ENCODE measurements around the gene RAD23A. TPM values are rescaled to one million over a fixed set of nuclear protein-coding genes. Genes with fewer than 3 reads are reported as not detected.

RAD23A gene
- total RNA-seq, result 100 to 1,000 TPM in 3 of 6 donors, 10 to 100 TPM in 3; 69.1 to 115 (median 98.8) TPM

- Histone ChIP-seq H3K4me1 (peaks cover 34 to 60% (median 47%) of the 10 kb centered on the region in 4 donors), H3K27ac (peak within 1 kb of the TSS; percentile 95 to 98 (median 96)), H3K4me3 (peak within 1 kb of the TSS; percentile 85 to 99 (median 90)), H3K36me3 (peaks cover 38 to 77% (median 67%) of the 10 kb centered on the region in 4 donors), H3K9me3 (no peaks in the 10 kb centered on the region), H3K27me3 (no peaks in the 10 kb centered on the region)
- DNase-seq, result peak; percentile 98 to 99
- WGBS, 2 donors, result 2 to 4% methylated on average over 6 to 45 of the region's 62 CpGs
- peak; percentile 91 to 98 for ATAC-seq (ENCODE audit: low FRiP score in 2 of 2)
- peak in 3 of 4 donors; percentile 50 to 95 (median 79) for TF ChIP-seq POLR2A (IDR thresholded peaks at IDR 0.05)
- peak in 1 of 4 donors; percentile 66 for TF ChIP-seq EP300 (IDR thresholded peaks at IDR 0.05)
- peak in 4 of 6 experiments; percentile 23 to 48 (median 40) for TF ChIP-seq CTCF (IDR thresholded peaks at IDR 0.05)
- TF ChIP-seq POLR2AphosphoS5 (IDR thresholded peaks at IDR 0.05), result peak; percentile 98 to 99
Measured at GRCh38 chr19:12945479-12946091, at the start of gene RAD23A. TSS of gene RAD23A (plus strand) at chr19:12945862. CDS start at chr19:12945949, 87 bp downstream.

GRCh38 chr19:12896460-12896859 is 49.2 kb upstream of the RAD23A start:
- no peak for ATAC-seq (ENCODE audit: low FRiP score in 2 of 2)
- Histone ChIP-seq H3K27me3 (no peaks in the 10 kb centered on the region), H3K4me3 (no peak overlapping the region), H3K27ac (no peak overlapping the region), H3K9me3 (no peaks in the 10 kb centered on the region), H3K36me3 (peaks cover 0 to 53% (median 38%) of the 10 kb centered on the region in 4 donors), H3K4me1 (peaks cover 9 to 15% (median 14%) of the 10 kb centered on the region in 4 donors)
- TF ChIP-seq POLR2AphosphoS5 (IDR thresholded peaks at IDR 0.05) (no peak), CTCF (IDR thresholded peaks at IDR 0.05) (no peak), POLR2A (IDR thresholded peaks at IDR 0.05) (no peak), EP300 (IDR thresholded peaks at IDR 0.05) (no peak)
- 93 to 96% methylated on average over 7 to 16 of the region's 17 CpGs for WGBS, 2 donors
- no peak for DNase-seq

GRCh38 chr19:12899891-12900518 is 45.7 kb upstream of the RAD23A start:
- TF ChIP-seq POLR2A (IDR thresholded peaks at IDR 0.05) (no peak), POLR2AphosphoS5 (IDR thresholded peaks at IDR 0.05) (no peak), CTCF (IDR thresholded peaks at IDR 0.05) (no peak), EP300 (IDR thresholded peaks at IDR 0.05) (no peak)
- Histone ChIP-seq H3K36me3 (peaks cover 0 to 37% (median 28%) of the 10 kb centered on the region in 4 donors), H3K4me1 (no peaks in the 10 kb centered on the region), H3K4me3 (no peak overlapping the region), H3K27ac (no peak overlapping the region), H3K27me3 (no peaks in the 10 kb centered on the region), H3K9me3 (no peaks in the 10 kb centered on the region)
- ATAC-seq (ENCODE audit: low FRiP score in 2 of 2) (no peak), DNase-seq (no peak)
- 74 to 84% methylated on average over 10 of the region's 10 CpGs for WGBS, 2 donors

GRCh38 chr19:12907166-12907565 is 38.5 kb upstream of the RAD23A start:
- TF ChIP-seq EP300 (IDR thresholded peaks at IDR 0.05), result no peak
- TF ChIP-seq POLR2AphosphoS5 (IDR thresholded peaks at IDR 0.05), result no peak
- no peak for TF ChIP-seq CTCF (IDR thresholded peaks at IDR 0.05)
- TF ChIP-seq POLR2A (IDR thresholded peaks at IDR 0.05), result no peak
- Histone ChIP-seq H3K36me3 (no peaks in the 10 kb centered on the region), H3K27ac (peak overlapping the region in 2 of 4 donors; percentile 16 to 54), H3K27me3 (no peaks in the 10 kb centered on the region), H3K4me3 (no peak overlapping the region), H3K9me3 (no peaks in the 10 kb centered on the region), H3K4me1 (peaks cover 0 to under 1% (median under 1%) of the 10 kb centered on the region in 4 donors)
- WGBS, 2 donors, result 76 to 84% methylated on average over 9 of the region's 9 CpGs
- ATAC-seq (ENCODE audit: low FRiP score in 2 of 2) (peak in 1 of 2 donors; percentile 76), DNase-seq (peak in 1 of 2 donors; percentile 78)
